Non-pigmented ciliary epithelial cell (primary cell): ENCODE data around the gene AGBL1.
"Not testable (repeated sequence)": the region's sequence is repeated elsewhere in the genome, so short reads cannot be mapped to it uniquely, and the experiment has no call there.

Experiments
- DNase-seq: peaks from one replicate; pipeline ENCODE4 v3.0.0-alpha.2; 2010; ENCODE audit warnings: low read depth

AGBL1 gene

DNA sequence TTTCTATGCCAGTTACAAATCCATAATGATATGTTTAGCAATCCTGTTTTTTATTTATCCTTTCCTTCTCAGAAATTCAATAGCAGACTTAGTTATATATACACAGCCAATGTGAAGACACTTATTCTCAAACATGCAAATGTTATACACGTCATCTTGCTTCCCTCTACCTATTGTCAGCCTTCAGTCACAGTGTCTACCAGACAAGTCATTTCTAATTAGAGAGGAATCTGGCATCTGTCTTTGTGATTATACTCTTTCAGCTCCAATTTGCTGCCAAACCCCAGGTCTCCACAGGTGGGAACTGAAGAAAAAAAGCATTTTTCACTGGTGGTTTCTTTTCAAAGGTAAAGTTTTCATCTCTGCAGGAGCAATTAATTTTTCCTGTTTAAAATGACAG lies 793.1 kb downstream of the AGBL1 start:
- no peak for DNase-seq

GRCh38 chr15:86875067-86875466 lies 795.4 kb downstream of the AGBL1 start:
- DNase-seq = no peak

GRCh38 chr15:86876387-86876944 lies 796.8 kb downstream of the AGBL1 start:
- DNase-seq = no peak

- DNase-seq = no peak
Measured at GRCh38 chr15:86877171-86877631, 797.5 kb downstream of the AGBL1 start.

GRCh38 chr15:86878844-86879243 lies 799.2 kb downstream of the AGBL1 start:
- not testable (repeated sequence) for DNase-seq

- DNase-seq = no peak
Measured at GRCh38 chr15:86879250-86880229, 799.9 kb downstream of the AGBL1 start.

GRCh38 chr15:86885616-86886015 lies 805.9 kb downstream of the AGBL1 start:
- no peak for DNase-seq

DNA sequence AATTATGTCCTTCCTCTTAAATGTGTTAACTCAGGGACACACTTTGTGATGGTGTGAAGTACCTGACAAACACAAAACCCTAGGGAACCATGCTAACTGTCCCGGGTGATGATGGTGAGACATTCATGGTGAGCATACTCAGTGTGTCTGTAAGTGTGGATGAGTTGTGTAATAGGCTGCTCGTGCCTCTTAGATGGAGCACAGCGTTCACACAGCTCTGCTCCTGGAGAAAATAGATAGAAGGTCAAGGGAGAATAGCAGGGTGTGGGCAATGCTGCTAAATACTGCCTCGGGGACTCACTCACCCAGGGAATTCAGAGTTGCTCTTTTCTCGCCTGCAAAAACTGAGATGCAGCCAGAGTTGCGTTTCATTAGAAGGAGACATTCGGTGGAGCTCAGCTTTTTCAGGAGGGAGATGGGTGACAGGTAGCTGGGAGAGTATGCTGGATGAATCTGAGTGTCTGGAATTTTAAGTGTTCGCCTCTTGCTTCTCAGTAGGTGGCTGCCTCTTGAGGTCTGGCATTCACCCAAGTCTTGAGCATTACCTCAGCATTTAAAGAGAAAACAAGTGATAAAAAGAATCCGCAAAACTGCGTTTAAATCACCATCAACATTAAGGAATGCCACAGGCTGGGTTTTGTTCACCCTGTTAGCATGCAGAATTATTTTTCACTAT lies 813.2 kb downstream of the AGBL1 start:
- peak; percentile 8 for DNase-seq

GRCh38 chr15:86894269-86894668 lies 814.6 kb downstream of the AGBL1 start:
- no peak for DNase-seq

GRCh38 chr15:86903642-86904421 lies 824.2 kb downstream of the AGBL1 start:
- no peak for DNase-seq

GRCh38 chr15:86905625-86906256 lies 826.1 kb downstream of the AGBL1 start:
- DNase-seq = no peak

DNA sequence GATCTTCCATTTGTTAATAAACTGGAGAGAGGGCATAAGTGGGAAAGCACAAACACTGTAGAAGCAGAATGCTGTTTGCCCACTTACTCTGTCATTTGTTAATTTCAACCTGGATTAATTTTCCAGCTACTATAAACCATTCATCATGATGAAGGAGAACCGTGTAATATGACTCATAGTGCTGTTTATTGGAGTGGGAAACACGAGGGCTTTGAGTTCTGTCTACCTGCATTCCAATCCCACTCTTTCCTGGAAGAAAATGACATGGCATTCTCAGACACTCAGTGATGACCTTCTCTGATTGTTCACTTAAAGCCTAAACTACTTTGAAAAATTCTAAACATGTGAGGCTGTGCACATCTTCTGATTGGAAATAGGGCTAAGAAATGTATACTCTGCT lies 826.7 kb downstream of the AGBL1 start:
- no peak for DNase-seq

- DNase-seq = no peak
Measured at GRCh38 chr15:86911022-86911421, 831.4 kb downstream of the AGBL1 start.

- no peak for DNase-seq
Measured at GRCh38 chr15:86912661-86913060, 833.0 kb downstream of the AGBL1 start.

GRCh38 chr15:86915811-86916331 lies 836.2 kb downstream of the AGBL1 start:
- DNase-seq = peak; percentile 3

GRCh38 chr15:86916671-86917360 lies 837.1 kb downstream of the AGBL1 start:
- no peak for DNase-seq

GRCh38 chr15:86917361-86917671 lies 837.6 kb downstream of the AGBL1 start:
- no peak for DNase-seq

DNA sequence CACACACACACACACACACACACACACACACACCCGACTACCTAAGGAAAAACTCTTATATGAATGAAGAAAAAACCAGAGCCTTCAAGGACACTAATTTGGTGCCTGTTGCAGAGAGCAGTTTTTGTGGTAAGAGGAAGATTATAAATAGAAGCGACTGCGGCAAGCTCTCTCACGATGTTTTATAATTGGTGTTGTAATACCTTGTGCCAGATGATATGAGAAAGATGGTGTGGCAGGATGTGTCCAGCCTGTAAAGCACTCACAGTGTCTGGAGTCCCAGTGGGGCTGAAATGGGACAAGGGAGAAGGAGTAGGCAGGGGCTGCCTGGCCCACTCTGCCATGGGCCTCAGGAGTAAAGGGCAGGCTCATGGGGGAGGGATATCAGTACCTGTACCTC lies 839.9 kb downstream of the AGBL1 start:
- DNase-seq = no peak

DNA sequence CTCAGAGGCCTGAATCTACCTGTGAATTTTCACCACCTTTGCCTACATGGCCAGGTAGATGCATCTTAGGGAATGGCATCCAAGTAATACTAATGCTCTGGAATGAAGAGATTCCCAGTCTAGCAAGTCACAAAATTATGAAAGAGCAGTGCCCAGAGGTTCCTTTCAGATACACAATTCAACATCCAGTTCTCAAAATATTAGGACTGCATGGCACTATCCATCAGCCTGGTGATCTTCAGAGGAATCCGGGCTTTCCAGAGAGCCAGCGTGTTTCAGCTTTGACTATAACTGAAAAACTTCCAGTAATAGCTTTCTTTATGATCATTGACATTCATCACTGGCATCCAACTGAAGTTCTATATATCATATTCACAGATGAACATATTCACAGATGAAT lies 849.8 kb downstream of the AGBL1 start:
- no peak for DNase-seq

GRCh38 chr15:86932456-86932855 lies 852.8 kb downstream of the AGBL1 start:
- DNase-seq = no peak

GRCh38 chr15:86935841-86936240 lies 856.2 kb downstream of the AGBL1 start:
- DNase-seq = no peak
